ENCODE results near the gene TCTA.

DNA sequence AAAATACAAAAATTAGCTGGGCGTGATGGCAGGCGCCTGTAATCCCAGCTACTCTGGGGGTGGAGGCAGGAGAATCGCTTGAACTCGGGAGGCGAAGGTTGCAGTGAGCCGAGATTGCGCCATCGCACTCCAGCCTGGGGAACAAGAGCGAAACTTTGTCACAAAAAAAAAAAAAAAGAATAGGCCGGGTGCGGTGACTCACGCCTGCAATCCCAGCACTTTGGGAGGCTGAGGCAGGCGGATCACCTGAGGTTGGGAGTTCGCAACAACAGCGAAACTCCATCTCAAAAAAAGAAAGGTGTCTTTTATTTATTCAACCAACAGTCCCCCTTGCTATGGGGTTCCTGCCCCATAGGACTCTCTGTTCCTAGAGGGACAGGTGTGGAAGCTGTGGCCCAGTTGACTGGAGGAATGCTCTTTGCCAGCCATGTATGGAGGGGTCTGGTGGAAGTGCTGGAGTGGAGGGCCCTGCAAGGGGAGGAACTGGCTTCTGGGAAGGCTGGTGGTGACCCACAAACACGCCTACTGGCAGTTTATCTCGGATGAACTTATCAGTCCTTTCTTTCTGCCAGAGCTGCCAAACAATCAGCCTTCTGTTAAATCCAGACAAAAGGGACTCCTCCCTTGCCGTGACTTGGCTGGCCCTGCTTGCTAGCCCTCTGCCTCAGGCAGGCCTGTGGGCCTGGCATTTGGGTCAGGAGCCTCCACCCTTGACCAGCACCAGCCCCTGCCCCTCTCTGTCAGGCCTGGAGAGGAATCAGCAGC is 53.2 kb downstream of the TCTA start:
- TF ChIP-seq, protein P1, sequence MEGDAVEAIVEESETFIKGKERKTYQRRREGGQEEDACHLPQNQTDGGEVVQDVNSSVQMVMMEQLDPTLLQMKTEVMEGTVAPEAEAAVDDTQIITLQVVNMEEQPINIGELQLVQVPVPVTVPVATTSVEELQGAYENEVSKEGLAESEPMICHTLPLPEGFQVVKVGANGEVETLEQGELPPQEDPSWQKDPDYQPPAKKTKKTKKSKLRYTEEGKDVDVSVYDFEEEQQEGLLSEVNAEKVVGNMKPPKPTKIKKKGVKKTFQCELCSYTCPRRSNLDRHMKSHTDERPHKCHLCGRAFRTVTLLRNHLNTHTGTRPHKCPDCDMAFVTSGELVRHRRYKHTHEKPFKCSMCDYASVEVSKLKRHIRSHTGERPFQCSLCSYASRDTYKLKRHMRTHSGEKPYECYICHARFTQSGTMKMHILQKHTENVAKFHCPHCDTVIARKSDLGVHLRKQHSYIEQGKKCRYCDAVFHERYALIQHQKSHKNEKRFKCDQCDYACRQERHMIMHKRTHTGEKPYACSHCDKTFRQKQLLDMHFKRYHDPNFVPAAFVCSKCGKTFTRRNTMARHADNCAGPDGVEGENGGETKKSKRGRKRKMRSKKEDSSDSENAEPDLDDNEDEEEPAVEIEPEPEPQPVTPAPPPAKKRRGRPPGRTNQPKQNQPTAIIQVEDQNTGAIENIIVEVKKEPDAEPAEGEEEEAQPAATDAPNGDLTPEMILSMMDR (conservative IDR thresholded peaks at IDR 0.05; ENCODE audit: low read depth, low read length) = no peak
- no peak for TF ChIP-seq EZH2 (IDR thresholded peaks at IDR 0.05; ENCODE audit: borderline replicate concordance, low read depth, low read length, poor library complexity, severe bottlenecking)
